ENCODE data around the gene TTLL8.

The TTLL8 gene

DNA sequence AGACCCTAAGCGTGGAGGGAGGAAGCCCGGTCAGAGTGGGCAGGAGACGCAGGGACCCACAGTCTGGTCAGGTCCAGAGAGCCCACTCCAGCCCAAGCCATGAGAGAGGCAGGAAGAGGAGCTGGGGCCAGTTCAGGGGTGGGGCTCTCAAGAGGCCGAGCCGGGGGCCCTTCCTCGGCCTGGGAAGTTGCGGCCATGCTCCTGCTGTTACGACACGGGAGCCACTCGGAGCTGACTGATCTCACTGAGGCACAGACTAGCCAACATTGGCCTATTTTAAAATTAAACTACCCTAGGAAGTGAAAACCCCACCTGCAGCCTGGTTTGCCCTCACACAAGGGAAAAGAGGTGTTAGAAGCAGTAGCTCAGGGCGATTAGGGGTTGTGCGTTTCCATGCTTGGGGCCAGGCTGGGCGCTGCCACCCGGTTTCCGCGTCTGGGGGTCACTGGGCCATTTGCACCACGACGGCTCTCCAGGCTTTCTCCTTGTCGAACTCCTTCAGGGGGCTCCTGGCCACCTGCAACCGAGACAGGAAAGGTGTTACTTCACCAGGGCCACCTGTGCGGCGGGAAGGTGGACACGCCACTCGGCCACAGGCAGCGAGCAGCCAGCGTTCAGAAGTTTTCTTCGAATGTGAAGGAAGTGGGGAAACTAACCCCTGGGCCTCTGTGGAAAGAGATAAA lies 3.2 kb upstream of the TTLL8 start:
- no peak for DNase-seq

DNA sequence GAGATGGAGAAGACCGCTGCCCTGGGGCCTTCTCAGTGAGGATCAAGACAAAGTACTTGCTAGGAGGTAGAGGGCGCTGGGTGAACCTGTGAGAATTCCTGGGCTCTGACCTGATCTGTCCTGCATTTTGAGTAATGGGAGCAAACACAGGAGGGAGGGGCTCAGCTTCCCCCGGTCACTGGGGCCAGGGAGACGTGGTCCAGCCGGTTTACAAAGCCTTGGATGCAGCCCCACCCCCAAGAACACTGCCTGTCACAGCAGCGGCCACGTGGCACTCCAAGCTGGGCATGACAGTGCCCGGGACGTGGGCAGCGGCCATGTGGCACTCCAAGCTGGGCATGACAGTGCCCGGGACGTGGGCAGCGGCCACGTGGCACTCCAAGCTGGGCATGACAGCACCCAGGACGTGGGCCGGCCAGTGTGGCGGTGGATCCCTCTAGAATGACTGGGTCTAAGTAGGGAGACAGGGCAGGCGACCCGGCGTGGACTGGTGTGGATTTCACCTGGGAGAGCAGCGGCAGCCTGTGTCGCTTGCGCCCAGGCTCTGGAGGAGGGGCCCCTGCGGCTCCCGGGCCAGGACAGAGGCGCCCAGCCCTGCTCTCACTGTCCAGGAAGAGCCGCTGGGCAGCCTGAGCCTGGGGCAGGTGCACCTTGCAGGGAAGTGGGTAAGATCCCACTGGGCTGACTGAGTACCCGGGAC lies 2.5 kb upstream of the TTLL8 start:
- DNase-seq, result no peak

DNA sequence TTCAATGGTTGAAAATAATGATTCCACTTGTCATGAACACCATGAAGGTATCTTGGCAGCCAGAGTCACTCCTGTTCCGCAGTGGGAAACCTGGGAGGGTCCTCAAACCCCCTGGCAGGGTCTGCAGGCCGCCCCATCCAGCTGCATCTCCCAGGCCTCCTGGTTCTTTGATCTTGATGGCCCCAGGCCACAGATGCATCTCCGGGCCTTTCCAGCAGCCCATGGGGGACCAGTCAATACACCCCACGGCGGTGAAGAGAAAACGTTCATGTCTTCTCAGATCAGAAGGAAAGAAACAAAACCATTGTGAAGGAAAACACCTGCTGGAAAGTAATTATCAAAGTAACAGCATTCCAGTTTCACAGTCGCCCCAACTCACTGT lies 1.8 kb upstream of the TTLL8 start:
- no peak for DNase-seq

DNA sequence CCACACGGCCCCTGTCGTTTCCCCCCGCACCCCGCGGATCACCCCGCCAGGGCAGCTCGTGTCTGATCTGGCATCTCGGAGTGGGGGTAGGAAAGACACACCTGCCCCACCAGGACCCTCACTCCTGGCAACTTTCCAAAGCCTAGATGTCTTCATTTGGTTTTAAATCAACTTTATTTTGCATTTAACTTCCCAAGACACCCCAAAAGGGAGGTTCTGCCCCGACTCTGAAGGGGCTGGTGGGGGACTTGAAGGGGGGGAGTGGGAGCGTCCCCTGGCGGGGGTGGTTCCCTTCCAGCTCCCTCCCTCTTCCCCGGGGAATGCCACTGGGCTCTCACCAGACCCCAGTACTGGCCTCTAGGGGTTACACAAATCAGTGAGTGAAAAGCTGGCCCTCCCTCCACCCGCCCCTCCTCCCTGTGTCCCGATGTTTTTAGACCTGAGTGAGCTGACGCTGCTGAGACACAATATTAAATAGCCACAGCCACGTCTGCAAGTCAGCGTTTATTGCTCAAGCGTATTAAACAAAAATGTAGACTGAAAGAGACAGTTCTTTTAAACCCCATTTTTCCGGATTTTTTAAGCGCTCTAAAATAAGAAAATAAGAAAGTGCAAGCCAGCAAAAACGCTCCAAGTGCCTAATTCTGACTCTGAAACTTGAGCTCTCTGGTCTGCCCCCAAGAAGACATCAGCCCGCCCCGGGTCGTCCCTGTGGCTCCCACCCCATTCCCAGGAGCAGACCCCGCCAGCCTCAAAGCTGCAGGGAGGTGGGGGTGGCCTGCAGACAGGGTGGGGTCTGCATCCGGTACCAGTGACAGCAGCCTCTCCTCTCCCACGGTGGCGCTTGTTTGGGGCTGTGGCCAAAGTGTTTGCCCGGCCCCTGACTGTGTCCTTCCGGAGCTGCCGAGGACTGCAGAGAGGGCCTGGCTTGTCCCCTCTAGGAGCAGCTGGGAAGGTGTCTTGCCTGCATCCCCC lies 1.1 kb upstream of the TTLL8 start:
- no peak for DNase-seq

DNA sequence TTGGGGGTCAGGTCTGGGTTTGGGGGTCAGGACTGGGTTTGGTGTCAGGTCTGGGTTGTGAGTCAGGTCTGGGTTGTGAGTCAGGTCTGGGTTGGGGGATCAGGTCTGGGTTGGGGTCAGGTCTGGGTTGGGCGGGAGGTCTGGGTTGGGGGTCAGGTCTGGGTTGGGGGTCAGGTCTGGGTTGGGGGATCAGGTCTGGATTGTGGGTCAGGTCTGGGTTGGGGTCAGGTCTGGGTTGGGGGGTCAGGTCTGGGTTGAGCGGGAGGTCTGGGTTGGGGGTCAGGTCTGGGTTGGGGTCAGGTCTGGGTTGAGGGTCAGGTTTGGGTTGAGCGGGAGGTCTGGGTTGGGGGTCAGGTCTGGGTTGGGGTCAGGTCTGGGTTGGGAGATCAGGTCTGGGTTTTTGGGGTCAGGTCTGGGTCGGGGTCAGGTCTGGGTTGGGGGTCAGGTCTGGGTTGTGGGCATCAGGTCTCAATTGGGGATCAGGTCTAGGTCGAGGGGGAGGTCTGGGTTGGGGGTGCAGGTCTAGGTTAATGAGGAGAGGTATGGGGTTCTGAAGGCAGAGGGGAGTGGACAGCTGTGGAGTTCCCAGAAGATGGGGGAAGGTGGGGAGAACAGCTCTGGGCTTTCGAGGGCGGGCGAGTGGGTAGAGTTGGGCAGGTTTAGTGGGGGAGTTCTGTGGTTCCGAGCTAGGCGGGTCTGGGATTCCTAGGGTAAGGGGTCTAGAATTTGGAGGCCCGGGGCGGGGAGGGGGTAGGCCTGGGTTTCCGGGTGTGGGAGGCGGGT lies 629 bp downstream of the TTLL8 start:
- DNase-seq, result no peak

DNA sequence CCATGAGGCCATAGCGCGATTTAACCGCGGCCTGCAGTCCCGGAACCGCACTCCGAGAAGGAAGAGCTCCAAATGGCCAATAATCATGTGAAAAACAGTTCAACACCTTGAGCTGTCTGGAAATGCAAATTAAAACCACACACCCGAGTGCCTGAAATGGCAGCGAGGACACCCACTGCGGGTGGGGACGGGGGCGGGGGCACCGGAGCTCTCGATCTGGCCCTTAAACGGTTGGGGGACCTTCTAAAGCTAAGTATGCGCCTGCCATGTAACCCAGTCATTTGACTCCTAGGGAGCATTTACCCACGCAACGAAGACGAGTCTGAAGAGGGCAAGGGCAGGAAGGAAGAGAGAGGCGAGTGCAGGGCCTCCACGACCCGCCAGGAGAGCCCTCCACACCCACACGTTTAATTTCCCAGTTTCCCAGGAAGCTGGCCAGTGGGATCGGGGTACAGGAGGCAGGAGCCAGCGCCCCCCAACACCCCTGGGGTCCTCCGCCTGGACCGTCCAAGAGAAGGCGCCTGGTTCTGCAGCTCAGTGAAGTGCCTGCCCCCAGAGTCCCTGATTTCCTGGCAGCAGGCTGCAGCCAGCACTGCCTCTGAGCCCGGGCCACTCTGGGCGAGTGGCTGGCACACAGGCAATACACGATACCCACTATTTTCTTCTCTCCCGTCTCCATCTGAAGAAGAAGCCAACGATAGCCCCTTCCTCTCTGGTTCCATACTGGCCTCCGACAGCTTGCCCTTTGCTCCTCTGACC lies 1.7 kb downstream of the TTLL8 start:
- no peak for DNase-seq

DNA sequence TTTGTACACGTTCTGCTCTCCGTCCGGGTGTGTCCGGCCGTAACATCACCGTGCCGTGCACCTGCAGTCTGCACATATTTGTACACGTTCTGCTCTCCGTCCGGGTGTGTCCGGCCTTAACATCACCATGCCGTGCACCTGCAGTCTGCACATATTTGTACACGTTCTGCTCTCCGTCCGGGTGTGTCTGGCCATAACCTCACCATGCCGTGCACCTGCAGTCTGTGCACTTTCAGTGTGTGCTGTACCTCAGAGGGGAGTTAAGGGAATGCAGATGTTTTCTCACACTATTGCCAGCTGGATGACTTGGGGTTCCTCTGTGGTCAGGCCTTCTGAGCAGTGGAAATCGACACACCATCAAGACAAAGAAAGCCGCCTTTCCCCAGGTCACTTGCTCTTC lies 4.2 kb downstream of the TTLL8 start:
- DNase-seq, result no peak

DNA sequence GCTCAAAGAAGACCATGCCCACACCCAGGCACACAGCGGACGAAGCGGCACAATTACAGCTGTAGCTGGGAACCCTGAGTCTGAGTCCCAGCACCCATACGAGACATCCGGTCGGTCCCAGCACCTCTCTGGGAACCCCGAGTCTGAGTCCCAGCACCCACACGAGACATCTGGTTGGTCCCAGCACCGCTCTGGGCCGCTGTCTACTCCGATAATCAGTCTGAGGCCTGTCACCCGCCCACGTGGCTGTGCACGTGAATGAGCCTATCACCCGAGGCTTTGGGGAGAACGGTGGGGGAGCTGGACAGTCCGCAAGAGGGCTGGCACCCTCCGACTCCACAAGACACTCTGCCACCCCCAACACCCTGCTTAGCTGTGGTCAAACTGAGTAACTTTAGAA lies 6.2 kb downstream of the TTLL8 start:
- DNase-seq, result no peak

DNA sequence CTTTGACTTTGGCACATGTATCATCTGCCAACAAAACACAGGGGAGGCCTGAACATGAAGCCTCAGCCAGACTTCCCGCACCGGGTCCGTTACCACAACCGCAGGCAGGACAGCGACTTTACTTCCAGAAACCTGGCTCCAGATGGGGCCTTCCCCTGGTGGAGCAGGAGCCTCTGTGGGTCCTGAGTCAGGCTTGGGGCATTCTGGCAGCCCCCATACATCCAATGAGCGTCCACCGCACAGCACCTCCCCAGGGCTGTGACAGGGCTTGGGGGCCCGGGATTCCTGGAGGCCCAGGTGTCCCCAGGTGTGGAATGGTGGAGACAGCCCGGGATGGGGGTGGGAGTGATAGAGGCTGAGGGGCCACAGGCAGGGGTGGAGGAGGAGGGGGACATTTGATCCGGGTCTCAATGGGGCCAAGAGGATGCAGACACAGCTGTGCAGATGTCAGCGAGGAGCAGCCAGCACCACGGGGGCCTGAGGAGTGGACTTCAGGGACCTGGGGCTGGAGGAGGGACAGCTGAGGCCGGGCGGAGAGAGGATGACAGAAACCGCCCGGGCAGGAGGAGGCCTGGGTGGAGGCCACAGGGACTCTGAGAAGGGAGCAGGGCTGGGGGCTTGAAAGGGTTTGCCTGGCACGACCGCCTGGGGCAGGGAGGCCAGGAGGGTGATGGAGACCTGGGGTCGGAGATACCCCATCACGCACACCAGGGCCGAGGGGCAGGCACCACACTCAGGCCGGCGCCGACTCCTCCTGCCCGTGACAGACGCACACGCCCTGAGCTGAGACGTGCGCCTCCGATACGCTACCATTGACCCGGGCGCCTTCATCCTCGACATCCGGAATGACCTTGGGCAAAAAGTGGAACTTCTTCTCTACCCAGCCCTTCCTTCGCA lies 8.6 kb downstream of the TTLL8 start:
- no peak for DNase-seq

DNA sequence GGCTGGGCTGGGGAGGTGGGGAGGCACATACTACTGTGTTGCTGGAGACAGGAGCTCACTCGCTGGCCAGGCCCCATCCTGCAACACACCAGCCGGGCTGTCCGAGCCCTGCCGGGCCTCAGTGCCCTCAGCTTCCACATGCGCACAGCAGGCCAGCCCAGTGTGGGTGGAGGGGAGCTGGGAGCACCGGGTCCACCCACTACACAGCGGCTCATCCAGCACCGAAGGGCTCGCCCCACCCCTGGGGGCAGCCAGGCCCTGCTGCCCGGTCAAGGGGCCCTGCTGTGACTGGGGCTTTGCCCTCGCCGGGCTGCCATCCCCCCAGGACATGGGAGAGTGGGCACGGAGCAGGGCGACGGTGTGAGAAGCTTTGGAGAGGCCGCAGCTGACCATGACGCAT lies 9.3 kb downstream of the TTLL8 start:
- no peak for DNase-seq

DNA sequence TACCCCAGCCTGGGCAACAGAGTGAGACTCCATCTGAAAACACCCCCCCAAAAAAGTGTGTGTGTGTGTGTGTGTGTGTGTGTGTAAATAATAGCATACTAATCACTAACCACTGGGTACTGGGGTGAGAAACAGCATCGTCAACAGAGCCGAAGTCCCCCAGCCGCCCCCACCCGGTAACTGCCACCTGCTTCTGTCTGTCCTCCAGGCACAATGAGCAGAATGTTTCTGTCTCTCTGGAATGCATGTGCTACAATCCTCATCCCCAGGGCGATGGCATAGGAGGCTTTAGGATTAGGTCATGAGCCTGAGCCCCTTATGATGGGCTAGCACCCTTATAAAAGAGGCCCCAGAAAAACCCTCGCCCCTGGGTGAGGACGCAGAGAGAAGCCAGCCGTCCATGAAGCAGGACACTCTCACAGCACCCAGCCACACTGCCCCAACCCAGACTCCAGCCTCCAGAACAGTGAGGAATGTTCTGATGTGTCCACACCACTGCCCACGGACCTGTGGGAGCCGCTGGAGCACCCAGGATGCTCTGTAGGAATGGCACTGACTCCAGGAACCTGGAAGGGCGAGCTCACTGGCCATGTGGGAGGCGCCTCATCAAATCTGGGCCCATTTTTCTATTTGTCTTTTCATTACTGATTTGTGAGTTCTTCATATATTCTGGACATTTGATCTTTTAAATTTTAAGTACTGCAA lies 9.9 kb downstream of the TTLL8 start:
- DNase-seq, result no peak

DNA sequence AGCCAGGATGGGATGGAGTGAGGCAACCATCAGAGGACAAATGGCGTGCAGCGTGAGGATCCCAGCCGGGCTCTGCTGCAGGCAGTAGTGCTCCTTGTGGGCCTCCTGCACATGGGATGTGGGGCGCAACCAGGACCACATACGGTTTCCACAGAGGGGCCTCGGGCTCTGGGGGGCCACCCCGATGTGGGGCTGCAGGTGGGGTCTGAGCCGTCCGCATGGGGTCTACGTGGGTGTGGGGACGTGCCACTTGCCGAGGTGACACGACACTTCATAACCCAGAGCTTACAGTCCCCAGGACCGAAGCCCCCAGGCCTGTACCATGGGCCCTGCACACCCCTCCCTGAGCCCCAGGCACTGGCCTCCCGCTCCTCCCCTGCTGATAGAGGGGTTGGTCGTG lies 10.8 kb downstream of the TTLL8 start:
- no peak for DNase-seq

DNA sequence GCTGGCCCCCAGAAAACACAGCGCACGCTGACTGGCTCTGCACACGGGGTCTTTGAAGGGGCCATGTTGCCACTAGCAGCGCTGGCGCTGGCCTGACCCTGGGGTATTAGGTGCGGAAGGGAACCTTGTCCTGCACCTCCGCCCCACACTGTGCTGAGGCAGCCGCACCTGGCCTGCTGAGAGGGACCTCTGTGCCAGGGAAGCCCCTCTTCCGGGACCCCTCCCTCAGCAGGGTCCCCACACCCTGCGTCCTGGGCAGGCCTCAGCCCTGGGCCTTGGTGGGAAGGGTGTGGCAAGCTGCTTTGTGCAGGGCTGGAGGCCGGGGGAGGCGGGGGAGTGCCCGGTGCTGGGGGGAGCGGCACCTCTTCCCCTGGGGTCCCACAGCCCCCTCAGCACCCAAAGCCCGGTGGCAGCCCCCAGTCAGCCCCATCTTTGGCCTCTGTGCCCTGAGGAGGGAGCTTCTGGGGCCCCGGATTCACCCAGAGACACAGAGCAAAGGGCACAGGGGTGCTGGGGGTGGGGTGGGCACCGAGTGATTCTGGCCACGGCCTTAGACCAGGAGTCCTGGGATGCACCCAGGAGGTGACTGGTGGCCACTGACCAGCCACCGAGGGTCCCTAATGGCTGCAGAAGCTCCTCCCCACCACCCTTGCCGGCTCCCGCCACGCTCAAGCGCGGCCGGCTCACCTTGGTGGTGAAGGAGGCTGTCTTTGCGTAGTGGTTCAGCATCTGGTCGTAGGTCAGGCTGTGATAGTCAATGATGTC lies 11.4 kb downstream of the TTLL8 start:
- no peak for DNase-seq

DNA sequence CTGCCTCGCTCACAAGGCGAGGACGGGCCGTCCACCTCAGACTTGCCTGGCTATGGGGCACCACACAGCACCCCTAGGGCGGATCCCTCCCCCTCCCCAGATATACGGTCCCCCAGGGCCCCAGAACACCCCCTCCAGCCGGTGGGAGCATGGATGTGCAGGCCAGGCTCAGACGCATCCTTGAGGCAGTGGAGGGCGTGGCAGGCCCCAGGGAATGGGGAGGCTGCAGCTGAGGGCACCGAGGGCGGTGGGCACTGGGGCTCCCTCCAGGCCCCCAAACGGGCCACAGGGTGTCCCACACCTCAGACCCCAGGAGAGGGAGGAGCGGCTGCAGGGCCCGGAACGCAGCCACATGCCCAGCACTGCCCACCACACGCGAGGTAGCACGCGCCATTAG lies 12.1 kb downstream of the TTLL8 start:
- no peak for DNase-seq

DNA sequence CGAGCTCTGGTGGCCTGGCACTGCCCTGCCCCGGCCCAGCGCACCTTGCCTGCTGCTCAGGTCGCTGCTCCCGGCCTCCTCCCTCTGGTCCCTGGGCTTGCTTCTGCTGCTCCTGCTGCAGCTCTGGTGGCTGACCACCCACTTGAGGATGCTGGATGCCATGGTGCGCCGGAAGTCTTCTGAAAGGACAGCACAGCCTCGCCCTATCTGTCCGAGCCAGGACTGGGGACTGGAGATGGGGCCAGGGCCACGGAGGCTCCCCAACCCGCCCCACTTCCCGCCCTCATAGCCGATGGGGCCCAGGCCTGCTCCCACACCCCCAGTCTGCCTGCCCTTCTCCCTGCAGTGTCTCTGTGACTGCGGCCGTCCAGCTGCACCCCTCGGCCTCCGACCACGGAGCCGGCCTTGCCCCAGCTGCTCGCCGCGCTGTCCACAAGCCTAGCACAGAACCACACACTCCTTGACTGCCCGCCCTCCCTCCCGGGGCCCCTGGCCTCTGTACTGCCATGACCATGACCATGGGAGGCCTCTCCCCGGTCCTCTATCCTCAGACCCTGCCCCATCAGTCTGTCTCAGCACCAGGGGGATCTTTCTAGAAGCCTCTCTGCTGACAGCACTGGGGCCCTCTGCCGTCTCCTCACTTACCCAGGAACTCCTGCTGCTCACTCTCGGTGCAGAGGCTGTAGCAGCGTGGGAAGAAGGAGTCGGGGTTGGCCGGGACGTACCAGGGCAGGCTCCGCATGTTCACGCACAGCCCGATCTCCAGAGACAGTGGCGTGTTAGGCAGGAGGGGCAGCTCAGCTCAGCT lies 12.7 kb downstream of the TTLL8 start:
- DNase-seq, result no peak

DNA sequence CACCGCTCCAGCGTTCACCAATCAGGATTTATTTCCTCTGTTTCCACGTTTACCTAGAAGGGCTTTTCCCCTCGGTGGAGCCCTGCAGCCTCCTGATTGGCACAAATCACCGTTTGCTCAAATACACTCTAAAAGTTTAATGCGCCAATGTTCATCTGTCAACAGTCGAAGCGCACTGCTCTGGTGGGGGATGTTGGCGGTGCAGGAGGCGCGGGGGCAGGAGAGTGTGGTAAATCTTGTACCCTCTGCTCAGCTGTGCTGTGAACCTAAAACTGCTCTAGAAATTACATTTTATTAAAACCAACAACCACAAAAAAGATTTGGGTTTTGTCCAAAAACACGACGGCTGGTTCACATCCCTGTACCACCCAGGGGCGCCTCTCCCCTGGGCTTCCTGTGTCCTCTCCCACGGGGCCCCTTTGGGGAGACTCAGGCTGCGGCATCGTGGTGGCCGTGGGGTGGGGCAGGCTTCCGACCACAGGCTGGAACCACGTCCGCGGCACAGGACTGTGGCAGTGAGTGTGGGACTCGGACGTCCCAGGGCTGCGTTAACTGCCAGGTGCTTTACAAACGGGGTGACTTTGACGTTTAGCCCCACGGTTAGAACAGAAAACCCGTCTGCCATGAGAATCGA lies 13.5 kb downstream of the TTLL8 start:
- DNase-seq, result no peak

DNA sequence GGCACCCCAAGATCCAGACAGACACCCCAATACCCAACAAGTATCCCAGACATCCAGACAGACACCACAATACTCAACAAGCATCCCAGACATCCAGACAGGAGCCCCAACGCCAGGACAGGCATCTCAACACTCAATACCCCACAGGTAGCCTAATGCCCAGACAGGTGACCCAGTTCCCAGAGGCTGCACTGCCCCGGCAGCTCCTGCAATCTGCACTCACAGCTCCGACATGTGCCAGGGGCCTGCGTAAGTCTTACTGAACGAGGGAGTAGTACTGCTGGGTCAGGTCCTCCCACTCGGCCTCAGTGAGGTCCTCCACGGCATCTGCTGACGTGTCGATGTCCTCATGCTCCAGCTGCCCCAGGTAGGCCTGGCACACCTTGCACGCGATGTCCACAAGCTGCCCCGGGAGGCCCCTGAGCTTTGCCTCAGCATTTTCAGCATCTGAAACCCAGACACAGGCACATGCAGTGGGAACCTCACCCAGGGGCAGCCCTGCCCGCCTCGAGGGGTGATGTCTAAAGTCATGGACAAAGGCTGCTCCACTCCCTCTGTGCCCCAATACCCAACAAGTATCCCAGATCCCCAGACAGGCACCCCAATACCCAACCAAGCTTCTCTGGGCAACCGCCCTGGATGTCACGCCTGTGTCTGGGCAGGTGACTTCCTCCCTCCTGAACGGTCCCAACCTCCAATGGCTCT lies 16.6 kb downstream of the TTLL8 start:
- no peak for DNase-seq

DNA sequence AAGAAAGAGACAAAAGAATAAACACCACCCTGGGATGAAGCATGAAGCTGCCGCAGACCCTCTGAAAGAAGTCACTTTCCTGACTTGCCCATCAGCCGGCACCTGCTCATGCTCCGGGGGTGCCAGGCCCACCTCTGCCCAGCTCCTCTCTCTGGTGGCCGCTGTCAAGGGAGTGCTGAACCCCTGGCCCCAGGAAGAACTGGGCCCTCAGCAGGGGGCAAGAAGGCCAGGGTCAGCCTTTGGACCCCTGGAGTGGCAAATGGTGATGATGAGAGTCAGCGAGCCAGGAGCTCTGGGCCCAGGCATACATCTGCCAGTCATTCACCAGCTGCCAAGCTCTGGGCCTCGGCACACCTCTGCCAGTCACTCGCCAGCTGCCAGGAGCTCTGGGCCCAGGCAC lies 17.4 kb downstream of the TTLL8 start:
- DNase-seq, result no peak
